Neutrophil (primary cell): Measurements from ENCODE around the gene GRHPR.
"Not testable (repeated sequence)": the region's sequence is repeated elsewhere in the genome, so short reads cannot be mapped to it uniquely, and the experiment has no call there.

Experiments used
- H3K27ac ChIP-seq: fragments of 200-600 bp; sonication (generic); 2 replicates; pipeline ENCODE4 v1.5.1; 2016; ENCODE audit warnings: mild to moderate bottlenecking, moderate library complexity
- H3K27me3 ChIP-seq: fragments of 200-600 bp; sonication (generic); 2 replicates; pipeline ENCODE4 v1.6.0; 2016; ENCODE audit warnings: mild to moderate bottlenecking
- H3K36me3 ChIP-seq: fragments of 200-600 bp; sonication (generic); 2 replicates; pipeline ENCODE4 v1.5.1; 2017
- H3K4me1 ChIP-seq, 2 experiments: fragments of 200-600 bp in 1 of 2; sonication (generic) in 1 of 2; 1 replicate in 1 of 2; 2 replicates in 1 of 2; pipeline versions ENCODE4 v1.5.1 to v1.6.1; 2013 to 2016; ENCODE audit warnings: low read depth in 1 of 2, low read length in 1 of 2, mild to moderate bottlenecking in 1 of 2, moderate library complexity in 1 of 2; ENCODE audit not compliant: control insufficient read depth in 1 of 2, insufficient read depth in 1 of 2
- H3K4me3 ChIP-seq, 2 experiments: fragments of 200-600 bp in 1 of 2; sonication (generic) in 1 of 2; 1 replicate in 1 of 2; 2 replicates in 1 of 2; pipeline ENCODE4 v1.5.1; 2013 to 2016; ENCODE audit warnings: low read depth in 1 of 2, low read length in 1 of 2, mild to moderate bottlenecking in 1 of 2, moderate library complexity in 1 of 2
- H3K9me3 ChIP-seq: fragments of 200-600 bp; sonication (generic); 2 replicates; pipeline ENCODE4 v1.5.1; 2016
- CTCF ChIP-seq: fragments of 200-600 bp; sonication (generic); IDR thresholded peaks from 2 replicates; pipeline ENCODE4 v1.5.1; 2016; ENCODE audit warnings: antibody characterized with exemption

GRHPR gene

GRCh38 chr9:37424686-37425297 lies 2.3 kb downstream of the GRHPR start:
- H3K4me1 ChIP-seq, result peaks cover 16 to 20% of the 10 kb centered on the region in 2 experiments
- no peak overlapping the region for H3K4me3 ChIP-seq
- H3K27ac ChIP-seq, result no peak overlapping the region
- TF ChIP-seq CTCF, result no peak
- no peaks in the 10 kb centered on the region for H3K9me3 ChIP-seq
- H3K27me3 ChIP-seq, result no peaks in the 10 kb centered on the region
- peaks cover 41% of the 10 kb centered on the region for H3K36me3 ChIP-seq

- Histone ChIP-seq H3K27me3 (no peaks in the 10 kb centered on the region), H3K4me3 (no peak overlapping the region), H3K4me1 (peaks cover 16 to 20% of the 10 kb centered on the region in 2 experiments), H3K27ac (no peak overlapping the region), H3K9me3 (no peaks in the 10 kb centered on the region), H3K36me3 (peaks cover 47% of the 10 kb centered on the region)
- no peak for TF ChIP-seq CTCF
Measured at GRCh38 chr9:37425298-37425752, 2.8 kb downstream of the GRHPR start.

- H3K27me3 ChIP-seq, H3K27ac ChIP-seq, H3K4me3 ChIP-seq, H3K9me3 ChIP-seq: not testable (repeated sequence)
- Histone ChIP-seq H3K36me3 (peaks cover 58% of the 10 kb centered on the region), H3K4me1 (peaks cover 16 to 20% of the 10 kb centered on the region in 2 experiments)
Measured at GRCh38 chr9:37426431-37426830, 3.9 kb downstream of the GRHPR start.

- peaks cover 62% of the 10 kb centered on the region for H3K36me3 ChIP-seq
- H3K4me3 ChIP-seq, result no peak overlapping the region
- H3K9me3 ChIP-seq, result no peaks in the 10 kb centered on the region
- H3K27ac ChIP-seq, result no peak overlapping the region
- no peaks in the 10 kb centered on the region for H3K27me3 ChIP-seq
- TF ChIP-seq CTCF, result no peak
- H3K4me1 ChIP-seq, result peaks cover 14 to 18% of the 10 kb centered on the region in 2 experiments
Measured at GRCh38 chr9:37426846-37427245, 4.3 kb downstream of the GRHPR start.

GRCh38 chr9:37428345-37428744 lies 5.8 kb downstream of the GRHPR start:
- no peaks in the 10 kb centered on the region for H3K27me3 ChIP-seq
- H3K4me1 ChIP-seq, result peaks cover 2 to 5% of the 10 kb centered on the region in 2 experiments
- H3K9me3 ChIP-seq, result no peaks in the 10 kb centered on the region
- no peak for TF ChIP-seq CTCF
- H3K27ac ChIP-seq, result no peak overlapping the region
- peaks cover 75% of the 10 kb centered on the region for H3K36me3 ChIP-seq
- no peak overlapping the region for H3K4me3 ChIP-seq

- H3K4me1 ChIP-seq, result no peaks in the 10 kb centered on the region
- H3K9me3 ChIP-seq, result no peaks in the 10 kb centered on the region
- H3K27me3 ChIP-seq, result no peaks in the 10 kb centered on the region
- peaks cover 89% of the 10 kb centered on the region for H3K36me3 ChIP-seq
- no peak overlapping the region for H3K4me3 ChIP-seq
- H3K27ac ChIP-seq, result no peak overlapping the region
- no peak for TF ChIP-seq CTCF
Measured at GRCh38 chr9:37429441-37430285, 7.2 kb downstream of the GRHPR start.
